ELF-1 (cell line): ENCODE data around the gene CCDC107.
A peak's percentile ranks its signal among the peaks of the same experiment; 100 is the strongest.

ENCODE experiments used
- DNase-seq: peaks from one replicate; pipeline ENCODE4 v3.0.0-alpha.2; 2016; ENCODE audit warnings: low read depth, low spot score

CCDC107 gene

GRCh38 chr9:35682520-35683315, 24.6 kb downstream of the CCDC107 start:
- no peak for DNase-seq

GRCh38 chr9:35683323-35683722, 25.2 kb downstream of the CCDC107 start:
- DNase-seq = no peak

GRCh38 chr9:35684921-35685320, 26.8 kb downstream of the CCDC107 start:
- DNase-seq = no peak

- DNase-seq = no peak
Observed at GRCh38 chr9:35685506-35685905, 27.4 kb downstream of the CCDC107 start.

GRCh38 chr9:35686222-35687203, 28.4 kb downstream of the CCDC107 start:
- DNase-seq = no peak

- no peak for DNase-seq
Observed at GRCh38 chr9:35687306-35687705, 29.2 kb downstream of the CCDC107 start.

GRCh38 chr9:35687972-35688557, 30.0 kb downstream of the CCDC107 start:
- no peak for DNase-seq

- peak; percentile 11 for DNase-seq
Observed at GRCh38 chr9:35688558-35689541, 30.8 kb downstream of the CCDC107 start.

GRCh38 chr9:35689542-35690293, 31.6 kb downstream of the CCDC107 start, which contains the start of gene TPM2:
TPM2 (minus strand) TSS chr9:35689925; CDS start chr9:35689817, 108 bp downstream.
- peak; percentile 86 for DNase-seq

GRCh38 chr9:35690294-35690613, 32.2 kb downstream of the CCDC107 start:
- no peak for DNase-seq

- DNase-seq = peak; percentile 64
Observed at GRCh38 chr9:35690614-35691333, 32.7 kb downstream of the CCDC107 start.

- DNase-seq = peak; percentile 56
Observed at GRCh38 chr9:35691334-35691650, 33.2 kb downstream of the CCDC107 start.

- peak; percentile 30 for DNase-seq
Observed at GRCh38 chr9:35691757-35692301, 33.7 kb downstream of the CCDC107 start.

GRCh38 chr9:35695943-35696401, 37.9 kb downstream of the CCDC107 start:
- DNase-seq = no peak

- peak; percentile 86 for DNase-seq
Observed at GRCh38 chr9:35696520-35697215, 38.6 kb downstream of the CCDC107 start.

GRCh38 chr9:35697486-35697885, 39.4 kb downstream of the CCDC107 start:
- no peak for DNase-seq

GRCh38 chr9:35698231-35698630, 40.1 kb downstream of the CCDC107 start:
- no peak for DNase-seq

- no peak for DNase-seq
Observed at GRCh38 chr9:35700031-35700430, 41.9 kb downstream of the CCDC107 start.

GRCh38 chr9:35700942-35701341, 42.9 kb downstream of the CCDC107 start:
- DNase-seq = no peak
